Activated naive CD8-positive, alpha-beta T cell treated with anti-CD3 and anti-CD28 coated beads, Interleukin-2, amount 50 U/mL, for 16 hours (primary cell): ENCODE results near the gene EXD3.
"Not testable (repeated sequence)": the region's sequence is repeated elsewhere in the genome, so short reads cannot be mapped to it uniquely, and the experiment has no call there.

ENCODE experiments used
- DNase-seq: peaks from one replicate; pipeline ENCODE4 v3.0.0-alpha.2; 2020; ENCODE audit warnings: low read depth, low spot score

Gene EXD3

GRCh38 chr9:137272241-137273094 lies 150.5 kb downstream of the EXD3 start:
- no peak for DNase-seq

- DNase-seq, result no peak
Measured at GRCh38 chr9:137271696-137272076, 151.3 kb downstream of the EXD3 start.

- DNase-seq, result no peak
Measured at GRCh38 chr9:137270929-137271695, 151.8 kb downstream of the EXD3 start.

DNA sequence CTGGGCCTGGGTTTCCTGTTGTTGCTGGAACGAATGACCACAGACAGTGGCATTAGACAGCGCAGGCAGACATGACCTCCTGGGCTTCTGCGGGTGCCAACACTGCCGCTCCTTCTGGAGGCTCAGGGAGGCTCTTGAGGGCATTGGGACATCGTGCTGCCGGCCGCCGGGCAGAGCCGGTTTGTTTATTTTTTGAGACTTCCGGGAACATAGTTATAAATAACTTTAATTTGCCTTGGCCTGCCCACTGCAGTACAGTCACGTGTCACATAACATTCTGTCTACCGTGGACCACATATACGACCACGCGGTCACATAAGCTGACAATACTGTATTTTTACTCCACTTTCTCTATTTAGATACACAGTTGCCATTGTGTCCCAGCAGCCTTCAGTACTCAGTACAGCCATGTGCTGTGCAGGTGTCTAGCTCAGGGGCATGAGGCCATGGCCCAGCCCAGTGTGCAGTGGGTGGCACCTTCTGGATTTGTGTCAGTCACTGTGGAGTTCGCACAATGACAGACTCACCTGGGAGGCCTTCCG lies 153.7 kb downstream of the EXD3 start:
- no peak for DNase-seq

- DNase-seq, result no peak
Measured at GRCh38 chr9:137268538-137269201, 154.3 kb downstream of the EXD3 start.

- no peak for DNase-seq
Measured at GRCh38 chr9:137267933-137268355, 155.0 kb downstream of the EXD3 start.

DNA sequence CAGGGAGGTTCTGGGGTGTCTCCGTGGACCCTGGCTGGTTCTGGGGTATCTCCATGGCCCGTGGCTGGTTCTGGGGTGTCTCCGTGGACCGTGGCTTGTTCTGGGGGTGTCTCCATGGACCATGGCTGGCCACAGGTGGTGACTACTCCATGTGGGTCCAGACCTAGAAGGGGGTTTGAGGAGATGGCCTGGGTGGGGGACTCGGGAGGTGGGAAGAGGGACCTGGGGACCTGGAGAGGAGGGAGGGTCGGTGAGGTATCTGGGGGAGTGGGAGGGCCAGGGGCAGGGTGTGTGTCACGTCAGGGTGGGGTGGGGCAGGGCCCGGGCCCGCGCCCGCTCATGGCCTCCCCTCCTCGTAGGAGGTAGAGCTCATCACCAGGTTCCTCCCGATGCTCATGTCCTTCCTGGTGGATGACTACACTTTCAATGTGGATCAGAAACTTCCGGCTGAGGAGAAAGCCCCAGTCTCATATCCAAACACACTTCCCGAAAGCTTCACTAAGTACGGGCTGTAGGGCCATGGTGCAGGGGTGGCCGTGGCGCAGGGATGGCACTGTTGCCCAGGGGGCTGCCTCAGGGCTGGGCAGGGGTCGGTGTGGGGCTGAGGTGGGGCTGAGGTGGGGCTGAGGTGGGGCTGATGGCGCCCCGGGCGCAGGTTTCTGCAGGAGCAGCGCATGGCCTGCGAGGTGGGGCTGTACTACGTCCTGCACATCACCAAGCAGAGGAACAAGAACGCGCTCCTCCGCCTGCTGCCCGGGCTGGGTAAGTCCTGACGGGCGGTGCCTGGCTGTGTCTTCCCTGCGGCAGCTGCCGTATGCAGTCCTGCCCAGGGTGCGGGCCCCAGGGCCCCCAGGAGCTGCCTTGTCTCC lies 156.1 kb downstream of the EXD3 start:
- DNase-seq, result no peak

DNA sequence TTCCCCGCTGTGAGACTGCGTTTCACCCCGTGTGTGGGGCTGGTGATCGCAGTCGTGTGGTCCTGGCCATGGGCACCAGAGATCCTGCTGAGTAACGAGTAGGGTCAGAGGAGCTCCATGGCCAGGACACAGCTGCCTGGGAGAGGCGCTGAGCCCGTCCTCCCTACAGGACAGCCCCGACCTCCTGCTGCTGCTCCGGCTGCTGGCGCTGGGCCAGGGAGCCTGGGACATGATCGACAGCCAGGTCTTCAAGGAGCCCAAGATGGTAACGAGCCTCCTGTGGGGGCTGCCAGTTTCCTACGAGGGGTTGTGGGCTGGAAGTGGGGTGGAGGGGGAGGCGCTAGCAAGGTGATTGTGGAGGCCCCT lies 156.8 kb downstream of the EXD3 start:
- DNase-seq, result no peak

DNA sequence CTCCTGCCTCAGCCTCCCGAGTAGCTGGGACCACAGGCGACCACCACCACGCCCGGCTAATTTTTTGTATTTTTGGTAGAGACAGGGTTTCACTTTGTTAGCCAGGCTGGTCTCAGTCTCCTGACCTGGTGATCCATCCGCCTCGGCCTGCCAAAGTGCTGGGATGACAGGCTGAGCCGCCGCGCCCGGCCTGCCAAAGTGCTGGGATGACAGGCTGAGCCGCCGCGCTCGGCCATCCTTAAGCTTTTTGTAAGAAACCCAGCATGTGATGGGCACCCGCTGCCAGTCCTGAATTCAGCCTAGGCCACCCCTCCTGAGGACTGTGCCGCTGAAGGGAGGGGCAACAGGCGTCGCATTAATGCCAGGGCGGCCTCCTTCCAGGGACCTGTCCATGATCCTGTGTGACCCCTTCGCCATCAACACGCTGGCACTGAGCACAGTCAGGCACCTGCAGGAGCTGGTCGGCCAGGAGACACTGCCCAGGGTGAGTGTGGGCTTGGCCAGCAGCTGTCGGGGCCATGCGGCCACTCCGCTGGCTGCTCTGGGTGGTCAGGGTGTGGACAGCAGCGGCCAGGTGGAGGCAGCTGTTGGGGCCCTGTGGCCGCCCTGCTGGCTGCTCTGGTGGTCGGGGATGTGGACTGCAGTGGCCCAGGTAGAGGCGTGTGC lies 157.3 kb downstream of the EXD3 start:
- DNase-seq, result no peak

GRCh38 chr9:137264067-137264466 lies 158.9 kb downstream of the EXD3 start:
- no peak for DNase-seq

DNA sequence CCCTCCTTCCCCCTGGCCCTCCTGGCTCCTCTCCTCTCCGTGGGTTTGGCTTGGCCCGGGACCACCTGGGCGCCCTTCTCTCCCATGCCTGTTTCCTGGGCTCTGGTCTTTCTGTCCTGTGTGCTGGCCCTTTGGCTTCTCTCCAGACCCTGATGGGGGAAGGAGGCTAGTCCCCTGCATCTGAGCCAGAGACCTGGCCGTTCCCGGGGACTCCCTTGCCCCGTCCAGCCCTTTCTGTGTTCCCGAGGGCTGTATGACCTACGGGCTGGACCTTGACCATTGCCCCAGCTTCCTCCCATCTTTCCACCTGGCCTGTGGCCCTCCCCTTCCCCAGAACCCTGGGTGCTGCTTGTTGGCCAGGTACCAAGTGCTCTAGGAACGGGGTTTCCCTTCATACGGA lies 159.5 kb downstream of the EXD3 start:
- DNase-seq, result no peak

DNA sequence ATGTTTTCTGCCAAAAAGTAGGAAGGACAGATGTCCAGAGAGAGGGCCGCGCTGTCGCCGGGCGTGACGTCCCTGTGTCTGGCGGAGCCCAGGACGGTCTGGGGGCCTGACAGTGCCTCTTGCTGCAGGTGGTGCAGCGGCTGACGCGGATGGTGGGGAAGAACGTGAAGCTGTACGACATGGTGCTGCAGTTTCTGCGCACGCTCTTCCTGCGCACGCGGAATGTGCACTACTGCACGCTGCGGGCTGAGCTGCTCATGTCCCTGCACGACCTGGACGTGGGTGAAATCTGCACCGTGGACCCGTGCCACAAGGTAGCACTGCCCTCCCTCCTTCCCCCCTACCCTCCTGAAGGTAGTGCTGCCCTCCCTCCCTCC lies 160.1 kb downstream of the EXD3 start:
- DNase-seq, result no peak

DNA sequence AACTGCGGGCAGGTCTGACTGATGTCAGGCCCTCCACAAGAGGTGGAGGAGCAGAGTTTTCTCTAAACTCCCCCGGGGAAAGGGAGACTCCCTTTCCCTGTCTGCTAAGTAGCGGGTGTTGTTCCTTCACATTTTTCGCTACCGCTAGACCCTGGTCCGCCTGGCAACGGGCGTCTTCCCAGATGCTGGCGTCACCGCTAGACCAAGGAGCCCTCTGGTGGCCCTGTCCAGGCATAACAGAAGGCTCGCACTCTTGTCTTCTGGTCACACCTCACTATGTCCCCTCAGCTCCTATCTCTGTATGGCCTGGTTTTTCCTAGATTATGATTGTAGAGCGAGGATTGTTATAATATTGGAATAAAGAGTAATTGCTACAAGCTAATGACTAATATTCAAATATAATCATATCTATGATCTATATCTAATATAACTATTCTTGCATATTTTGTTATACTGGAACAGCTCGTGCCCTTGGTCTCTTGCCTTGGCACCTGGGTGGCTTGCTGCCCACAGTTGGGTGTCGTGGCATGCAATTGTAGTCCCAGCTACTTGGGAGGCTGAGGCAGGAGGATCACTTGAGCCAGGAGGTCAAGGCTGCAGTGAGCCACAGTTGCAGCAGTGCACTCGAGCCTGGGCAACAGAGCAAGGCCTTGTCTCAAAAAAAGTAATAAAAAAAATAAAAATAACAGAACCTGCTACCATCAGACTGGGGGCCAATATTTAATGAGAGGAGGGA lies 160.6 kb downstream of the EXD3 start:
- not testable (repeated sequence) for DNase-seq
